Neural progenitor cell (in vitro differentiated cells): Measurements from ENCODE around the gene FLCN. TPM values are rescaled to one million over a fixed set of nuclear protein-coding genes. Genes with fewer than 3 reads are reported as not detected.

Source experiments
- DNase-seq: peaks from one replicate; pipeline ENCODE4 v3.0.0-alpha.2; 2016; ENCODE audit warnings: low spot score
- H2AFZ ChIP-seq: fragments of 200-600 bp; sonication (generic); replicated peaks from 2 replicates; pipeline ENCODE4 v1.6.1; 2016; ENCODE audit warnings: antibody characterized with exemption
- H3F3A ChIP-seq: fragments of 200-600 bp; sonication (generic); 2 replicates; pipeline ENCODE4 v1.6.1; 2016; ENCODE audit warnings: antibody characterized with exemption, low read depth
- H3K27ac ChIP-seq: fragments of 200-600 bp; sonication (generic); 2 replicates; pipeline ENCODE4 v1.5.1; 2016; ENCODE audit warnings: mild to moderate bottlenecking
- H3K27me3 ChIP-seq: fragments of 200-600 bp; sonication (generic); 2 replicates; pipeline ENCODE4 v1.6.1; 2016; ENCODE audit warnings: mild to moderate bottlenecking, moderate library complexity
- H3K36me3 ChIP-seq: fragments of 200-600 bp; sonication (generic); 2 replicates; pipeline ENCODE4 v1.5.1; 2016
- H3K4me1 ChIP-seq: fragments of 200-600 bp; sonication (generic); 2 replicates; pipeline ENCODE4 v1.6.1; 2016; ENCODE audit warnings: mixed run types
- H3K4me2 ChIP-seq: fragments of 200-600 bp; sonication (generic); 2 replicates; pipeline ENCODE4 v1.6.1; 2016
- H3K4me3 ChIP-seq: fragments of 200-600 bp; sonication (generic); 2 replicates; pipeline ENCODE4 v1.5.1; 2016
- H3K79me2 ChIP-seq: fragments of 200-600 bp; sonication (generic); 2 replicates; pipeline ENCODE4 v1.6.1; 2016; ENCODE audit warnings: low read depth
- H3K9ac ChIP-seq: fragments of 200-600 bp; sonication (generic); 2 replicates; pipeline ENCODE4 v1.6.1; 2016
- H3K9me3 ChIP-seq: fragments of 200-600 bp; sonication (generic); 2 replicates; pipeline ENCODE4 v1.5.1; 2016; ENCODE audit warnings: low read depth
- H4K20me1 ChIP-seq: fragments of 200-600 bp; sonication (generic); 2 replicates; pipeline ENCODE4 v1.6.1; 2016; ENCODE audit warnings: low read depth
- H3K27ac Mint-ChIP-seq: 3 replicates; pipeline ENCODE4 v1.8.0; 2021; ENCODE audit warnings: mixed read lengths
- H3K27me3 Mint-ChIP-seq: 2 replicates; pipeline ENCODE4 v1.8.0; 2022; ENCODE audit warnings: low read depth, mild to moderate bottlenecking, inconsistent platforms, moderate library complexity, mixed read lengths; ENCODE audit not compliant: insufficient read depth
- H3K36me3 Mint-ChIP-seq: 3 replicates; pipeline ENCODE4 v1.8.0; 2021; ENCODE audit warnings: mixed read lengths
- H3K4me1 Mint-ChIP-seq: 3 replicates; pipeline ENCODE4 v1.8.0; 2021; ENCODE audit warnings: mixed read lengths
- H3K4me3 Mint-ChIP-seq: 3 replicates; pipeline ENCODE4 v1.8.0; 2021; ENCODE audit warnings: mild to moderate bottlenecking, moderate library complexity, mixed read lengths
- H3K9me3 Mint-ChIP-seq: 3 replicates; pipeline ENCODE4 v1.8.0; 2020; ENCODE audit warnings: mixed read lengths
- CTCF ChIP-seq: fragments of 200-600 bp; sonication (generic); IDR thresholded peaks from 2 replicates; pipeline ENCODE4 v1.5.1; 2017; ENCODE audit warnings: antibody characterized with exemption, mild to moderate bottlenecking
- EZH2 ChIP-seq: fragments of 200-600 bp; sonication (generic); IDR thresholded peaks from 2 replicates; pipeline ENCODE4 v1.6.1; 2017; ENCODE audit warnings: antibody characterized with exemption, mild to moderate bottlenecking, moderate library complexity
- EZH2phosphoT487 ChIP-seq: fragments of 200-600 bp; sonication (generic); IDR thresholded peaks from 2 replicates; pipeline ENCODE4 v1.6.1; 2017; ENCODE audit warnings: antibody characterized with exemption
- total RNA-seq: library from RNA; depleted of rRNA; stranded (reverse); fragments of >200 nt; gene quantifications from 2 replicates; pipeline ENCODE4 v1.2.3, GENCODE V29; 2015; ENCODE audit warnings: low replicate concordance

FLCN gene
- total RNA-seq, 1 donor from 2014 or later: 16.3 TPM

- Histone ChIP-seq H3K36me3 (no peaks in the 10 kb centered on the region), H3K79me2 (peaks cover 43% of the 10 kb centered on the region), H3K4me1 (peaks cover 9% of the 10 kb centered on the region), H3F3A (no peaks in the 10 kb centered on the region), H4K20me1 (peaks cover 22% of the 10 kb centered on the region), H3K9me3 (no peaks in the 10 kb centered on the region), H3K27me3 (no peaks in the 10 kb centered on the region), H3K4me2 (no peak overlapping the region), H3K9ac (no peak overlapping the region), H2AFZ (no peak overlapping the region), H3K27ac (no peak overlapping the region), H3K4me3 (no peak overlapping the region)
- Mint-ChIP-seq H3K9me3 (no peaks in the 10 kb centered on the region), H3K4me1 (peaks cover 19% of the 10 kb centered on the region), H3K4me3 (peak overlapping the region; percentile 24), H3K36me3 (peaks cover 9% of the 10 kb centered on the region), H3K27me3 (peaks cover 2% of the 10 kb centered on the region), H3K27ac (no peak overlapping the region)
- TF ChIP-seq EZH2phosphoT487 (no peak), CTCF (no peak), EZH2 (no peak)
- no peak for DNase-seq
Measured at GRCh38 chr17:17231621-17232302, 5.2 kb downstream of the FLCN start.

GRCh38 chr17:17229416-17230384 lies 7.3 kb downstream of the FLCN start:
- Histone ChIP-seq H2AFZ (no peak overlapping the region), H3K27me3 (no peaks in the 10 kb centered on the region), H3F3A (no peaks in the 10 kb centered on the region), H3K9ac (no peak overlapping the region), H3K27ac (no peak overlapping the region), H3K4me1 (no peaks in the 10 kb centered on the region), H3K4me3 (no peak overlapping the region), H3K4me2 (no peak overlapping the region), H4K20me1 (peaks cover 8% of the 10 kb centered on the region), H3K79me2 (peaks cover 22% of the 10 kb centered on the region), H3K36me3 (no peaks in the 10 kb centered on the region), H3K9me3 (no peaks in the 10 kb centered on the region)
- Mint-ChIP-seq H3K9me3 (no peaks in the 10 kb centered on the region), H3K27me3 (peaks cover 2% of the 10 kb centered on the region), H3K4me1 (peaks cover 4% of the 10 kb centered on the region), H3K27ac (no peak overlapping the region), H3K4me3 (no peak overlapping the region), H3K36me3 (peaks cover 17% of the 10 kb centered on the region)
- no peak for TF ChIP-seq EZH2
- TF ChIP-seq EZH2phosphoT487: no peak
- no peak for TF ChIP-seq CTCF
- no peak for DNase-seq

- H3K4me2 ChIP-seq: no peak overlapping the region
- Mint-ChIP-seq H3K36me3 (peaks cover 21% of the 10 kb centered on the region), H3K27me3 (peaks cover 2% of the 10 kb centered on the region), H3K4me1 (peaks cover 4% of the 10 kb centered on the region), H3K27ac (peak overlapping the region; percentile 43), H3K4me3 (no peak overlapping the region), H3K9me3 (no peaks in the 10 kb centered on the region)
- H3K4me1 ChIP-seq: peaks cover 7% of the 10 kb centered on the region
- DNase-seq: no peak
- no peak overlapping the region for H3K27ac ChIP-seq
- no peak overlapping the region for H3K9ac ChIP-seq
- no peaks in the 10 kb centered on the region for H3K9me3 ChIP-seq
- peaks cover 12% of the 10 kb centered on the region for H3K79me2 ChIP-seq
- no peaks in the 10 kb centered on the region for H3F3A ChIP-seq
- no peak for TF ChIP-seq CTCF
- TF ChIP-seq EZH2phosphoT487: no peak
- peaks cover 6% of the 10 kb centered on the region for H4K20me1 ChIP-seq
- H3K36me3 ChIP-seq: no peaks in the 10 kb centered on the region
- H3K4me3 ChIP-seq: no peak overlapping the region
- H2AFZ ChIP-seq: no peak overlapping the region
- no peaks in the 10 kb centered on the region for H3K27me3 ChIP-seq
Measured at GRCh38 chr17:17228521-17229279, 8.3 kb downstream of the FLCN start.
